HG03439 (cell line): ENCODE data around the gene VMO1.

Experiments
- ATAC-seq: cut with Tn5 transposase; IDR thresholded peaks from one replicate; pipeline ENCODE4 v1.9.1; 2021; ENCODE audit warnings: mild to moderate bottlenecking, moderate library complexity; ENCODE audit not compliant: unreplicated experiment

VMO1 gene

GRCh38 chr17:4766201-4766600, 20.0 kb downstream of the VMO1 start:
- ATAC-seq = no peak

GRCh38 chr17:4764595-4764994, 21.6 kb downstream of the VMO1 start:
- ATAC-seq = no peak

DNA sequence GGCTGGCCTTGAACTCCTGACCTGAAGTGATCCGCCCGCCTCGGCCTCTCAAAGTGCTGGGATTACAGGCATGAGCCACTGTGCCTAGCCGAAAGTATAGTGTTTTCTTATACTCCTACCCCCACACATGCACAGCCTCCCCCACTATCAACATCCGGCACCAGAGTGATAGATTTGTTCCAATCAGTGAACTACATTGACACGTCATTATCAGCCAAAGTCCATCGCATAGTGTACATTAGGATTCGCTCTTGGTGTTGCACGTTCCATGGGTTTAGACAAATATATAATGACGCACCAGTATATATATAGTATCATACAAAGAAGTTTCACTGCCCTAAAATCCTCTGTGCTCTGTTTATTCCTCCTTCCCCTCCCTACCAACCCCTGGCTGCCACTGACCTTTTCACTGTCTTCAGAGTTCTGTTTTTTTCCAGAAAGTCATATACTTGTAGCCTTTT, 26.4 kb downstream of the VMO1 start:
- no peak for ATAC-seq

DNA sequence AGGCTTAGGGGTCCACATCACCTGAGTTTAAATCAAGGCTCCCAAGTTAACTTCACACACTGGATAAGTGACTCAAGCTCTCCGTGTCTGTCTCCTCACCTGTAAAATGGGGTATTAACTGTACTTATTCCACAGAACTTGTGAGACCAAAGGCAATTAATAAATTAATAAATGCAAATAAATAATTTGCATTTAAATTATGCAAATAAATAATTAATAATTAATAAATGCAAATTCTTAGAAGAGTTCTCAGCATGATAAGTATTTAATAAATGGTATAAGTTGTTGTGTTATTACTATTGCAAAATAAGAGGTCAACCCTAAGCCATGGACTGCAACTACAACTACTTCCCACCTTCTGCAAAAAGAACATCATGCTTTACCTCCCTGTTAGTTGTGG, 32.8 kb downstream of the VMO1 start:
- ATAC-seq = no peak

DNA sequence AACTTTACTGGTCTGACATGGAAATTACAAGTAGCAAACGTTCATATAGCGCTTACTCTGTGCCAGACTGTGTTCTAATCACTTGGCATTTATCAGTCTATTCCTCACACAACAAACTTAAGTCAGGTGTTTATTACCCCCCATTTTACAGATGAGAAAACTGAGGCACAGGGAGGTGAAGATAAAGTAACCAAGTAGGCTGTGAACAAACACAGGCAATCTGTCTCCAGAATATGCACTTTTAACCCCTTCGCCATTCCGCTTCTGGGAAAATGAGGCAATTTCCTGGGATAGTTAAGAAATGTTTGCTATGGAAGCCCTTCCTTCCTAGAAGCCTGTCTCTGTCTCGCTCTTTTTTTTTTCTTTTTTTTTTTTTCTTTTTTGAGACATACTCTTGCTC, 34.2 kb downstream of the VMO1 start:
- no peak for ATAC-seq

GRCh38 chr17:4750606-4751005, 35.6 kb downstream of the VMO1 start:
- no peak for ATAC-seq

GRCh38 chr17:4748686-4749085, 37.5 kb downstream of the VMO1 start:
- no peak for ATAC-seq

DNA sequence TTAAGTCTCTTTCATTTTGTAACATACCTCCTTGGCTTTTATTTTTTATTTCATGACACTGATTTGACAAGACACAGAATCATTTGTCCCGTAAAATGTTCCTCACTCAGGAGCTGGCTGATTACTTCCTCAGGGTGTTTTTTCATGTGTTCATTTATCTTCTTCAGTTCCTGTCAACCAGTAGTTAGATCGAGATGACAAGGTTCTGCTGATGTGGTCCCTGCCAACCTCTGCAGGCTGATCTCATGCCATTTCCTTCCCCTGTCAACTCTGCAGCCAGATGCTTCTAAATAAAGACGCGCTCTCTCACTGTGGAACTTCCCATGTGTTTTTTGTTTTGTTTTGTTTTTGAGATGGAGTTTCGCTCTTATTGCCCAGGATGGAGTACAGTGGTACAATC, 38.3 kb downstream of the VMO1 start:
- ATAC-seq = no peak

GRCh38 chr17:4744999-4745969, 40.9 kb downstream of the VMO1 start:
- no peak for ATAC-seq

DNA sequence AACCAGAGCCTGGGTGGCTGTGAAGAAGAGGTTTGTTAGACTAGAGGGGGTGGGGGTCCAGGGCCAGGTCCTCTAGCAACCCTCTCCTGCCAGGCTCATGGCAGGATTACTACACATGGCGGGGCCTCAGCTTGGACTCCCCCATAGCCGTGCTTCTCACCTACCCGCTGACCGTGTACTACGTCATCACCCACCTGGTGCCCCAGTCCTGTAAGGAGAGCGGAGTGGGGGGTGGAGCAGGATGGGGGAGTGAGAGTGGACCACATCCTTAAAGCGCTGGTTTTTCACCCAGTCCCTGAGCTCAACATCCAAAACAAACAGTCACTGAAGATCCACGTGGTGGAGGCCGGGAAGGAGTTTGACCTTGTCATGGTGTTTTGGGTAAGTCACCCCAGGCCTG, 42.3 kb downstream of the VMO1 start:
- no peak for ATAC-seq

GRCh38 chr17:4743216-4743615, 42.9 kb downstream of the VMO1 start:
- no peak for ATAC-seq

GRCh38 chr17:4742629-4743028, 43.5 kb downstream of the VMO1 start:
- ATAC-seq = no peak

DNA sequence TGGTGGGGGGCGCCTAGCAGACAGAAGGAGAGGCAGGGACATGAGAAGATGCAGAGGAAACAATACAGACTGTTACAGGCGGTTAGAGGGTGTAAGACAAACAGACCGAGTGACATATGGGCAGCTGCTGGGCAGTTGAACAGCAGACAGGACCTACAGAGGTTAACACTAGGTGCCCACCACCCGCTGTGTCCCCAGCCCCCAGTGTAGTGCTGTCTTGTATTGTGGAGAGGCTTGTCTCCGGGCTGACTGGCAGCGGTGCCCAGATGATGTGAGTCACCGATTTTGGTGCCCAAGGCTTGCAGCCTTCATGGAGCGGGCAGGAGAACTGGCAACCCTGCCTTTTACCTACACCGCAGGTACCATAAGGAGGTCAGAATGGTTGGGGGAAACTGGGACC, 44.0 kb downstream of the VMO1 start:
- no peak for ATAC-seq

DNA sequence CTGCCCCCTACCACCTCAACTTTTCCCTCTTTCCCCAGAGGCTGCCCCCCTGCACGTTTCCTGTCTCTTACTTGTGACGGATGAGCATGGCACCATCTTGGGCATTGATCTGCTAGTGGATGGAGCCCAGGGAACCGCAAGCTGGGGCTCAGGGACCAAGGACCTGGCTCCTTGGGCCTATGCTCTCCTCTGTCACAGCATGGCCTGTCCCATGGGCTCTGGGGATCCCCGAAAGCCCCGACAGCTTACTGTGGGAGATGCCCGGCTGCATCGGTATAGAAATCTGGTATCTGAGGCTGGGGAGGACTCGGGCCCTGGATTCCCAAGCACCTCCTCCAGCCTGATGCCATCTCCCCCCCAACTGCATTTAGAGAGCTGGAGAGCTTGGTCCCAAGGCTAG, 44.6 kb downstream of the VMO1 start:
- ATAC-seq = no peak

- ATAC-seq = no peak
Measured at GRCh38 chr17:4740584-4740983, 45.6 kb downstream of the VMO1 start.

DNA sequence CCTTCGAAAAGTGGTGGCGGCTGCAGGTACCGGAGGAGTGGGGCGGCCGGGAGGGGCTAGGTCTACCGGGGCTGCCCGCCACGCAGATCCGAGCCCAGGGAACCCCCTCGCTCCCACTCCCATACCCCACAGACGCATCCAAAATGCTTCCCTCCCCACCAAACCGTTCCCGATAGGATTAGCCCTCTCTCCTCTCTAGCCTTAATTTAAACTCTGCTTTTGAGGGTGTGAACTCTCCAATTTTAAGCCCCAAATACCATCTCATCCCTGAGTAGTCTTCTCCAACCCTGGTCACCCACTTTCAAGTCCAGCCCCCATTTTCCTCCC, 46.2 kb downstream of the VMO1 start:
- no peak for ATAC-seq

- no peak for ATAC-seq
Measured at GRCh38 chr17:4739122-4740024, 46.8 kb downstream of the VMO1 start, which contains the start of the genes CXCL16 and ZMYND15. Gene CXCL16, minus strand, starts transcription at chr17:4739928. Its CDS starts 589 bp downstream, at chr17:4739339. Gene ZMYND15, plus strand, starts transcription at chr17:4739833. Its CDS starts 716 bp downstream, at chr17:4740549.

DNA sequence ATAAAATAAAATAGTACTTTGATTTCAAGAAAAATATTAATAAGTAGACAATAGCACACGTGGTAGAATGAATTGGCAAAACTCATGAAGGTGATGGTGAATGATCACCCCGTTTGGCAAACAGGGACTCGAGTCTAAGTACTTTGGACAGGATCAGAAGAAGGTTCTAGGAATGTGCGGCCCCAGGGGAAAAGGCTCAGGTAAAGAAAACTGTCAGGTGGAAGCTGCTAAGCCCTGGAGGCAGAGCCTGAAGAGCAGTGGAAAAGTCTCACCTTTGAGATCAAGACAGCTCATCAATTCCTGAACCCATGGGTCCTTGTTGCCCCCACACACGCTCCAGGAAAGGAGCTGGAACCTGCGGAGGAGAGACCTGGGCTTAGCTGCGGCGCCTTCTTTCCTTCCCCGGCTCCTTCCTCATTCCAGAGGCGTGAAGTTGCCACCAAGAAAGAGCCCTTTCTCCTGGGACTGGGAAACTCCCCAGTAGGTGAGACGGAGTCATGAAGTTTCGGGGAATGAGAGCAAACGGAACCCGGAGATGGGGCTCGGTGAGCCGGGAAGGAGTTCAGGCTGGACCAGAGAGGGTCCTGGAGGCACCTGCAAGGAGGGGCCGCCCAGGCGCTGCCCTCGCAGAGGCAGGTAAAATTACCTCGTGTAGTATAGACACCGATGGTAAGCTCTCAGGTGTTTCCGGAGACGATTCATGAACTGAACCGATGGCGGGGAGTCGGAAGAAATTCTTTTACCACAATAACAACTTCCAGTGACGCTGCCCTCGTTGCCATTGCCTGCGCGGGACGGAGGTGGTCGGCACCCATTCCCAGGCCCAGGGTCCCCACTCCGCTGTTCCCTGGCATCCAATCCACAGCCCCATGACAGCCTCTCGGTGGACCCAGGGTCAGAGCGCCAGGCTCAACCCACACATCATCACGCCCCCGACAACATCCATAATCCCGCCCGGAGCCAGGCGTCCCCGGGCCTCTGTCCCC, 47.7 kb downstream of the VMO1 start:
- no peak for ATAC-seq

DNA sequence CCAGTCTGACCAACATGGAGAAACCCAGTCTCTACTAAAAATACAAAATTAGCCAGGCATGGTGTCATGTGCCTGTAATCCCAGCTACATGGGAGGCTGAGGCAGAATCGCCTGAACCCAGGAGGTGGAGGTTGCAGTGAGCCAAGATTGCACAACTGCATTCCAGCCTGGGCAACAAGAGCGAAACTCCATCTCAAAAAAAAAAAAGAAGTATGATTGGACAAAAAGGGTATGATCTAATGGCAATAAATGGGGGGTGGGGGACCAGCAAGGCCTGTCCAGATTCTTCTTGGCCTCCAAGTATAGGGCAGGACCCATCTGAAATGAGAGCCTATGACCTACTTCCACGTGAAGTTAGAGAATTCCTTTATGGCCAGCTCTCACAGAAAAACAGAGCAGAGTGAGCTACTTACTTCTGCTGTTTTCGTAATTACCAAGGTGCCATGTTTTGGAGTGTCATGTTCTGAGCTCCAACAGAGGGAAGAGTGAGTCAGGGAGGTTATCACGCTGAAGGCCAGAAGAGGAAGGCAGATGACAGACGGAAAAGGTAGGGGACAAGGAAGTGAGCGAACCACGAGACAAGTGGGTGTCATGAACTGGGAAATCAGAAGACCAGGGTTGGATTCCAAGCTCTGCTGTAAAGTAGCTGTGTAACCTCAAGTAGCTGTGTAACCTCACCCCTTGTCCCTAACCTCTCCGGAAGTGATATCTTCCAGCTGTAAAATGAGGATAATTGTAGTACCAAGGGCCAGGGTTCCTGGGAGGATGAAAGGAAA, 50.1 kb downstream of the VMO1 start:
- ATAC-seq = no peak
